Measurements from ENCODE around the gene C1S. TPM values are rescaled to one million over a fixed set of nuclear protein-coding genes. Genes with fewer than 3 reads are reported as not detected.

The C1S gene
- total and polyA plus RNA-seq, 9 of the 15 experiments (the other 6 are each of a cell fraction or from before 2014, with no cell fraction given): 0.08 to 0.84 (median 0.27) TPM

- peak; percentile 47; the same call in 1 of the 2 replicates for TF ChIP-seq MYC (IDR thresholded peaks at IDR 0.05; ENCODE audit: low read depth, low read length)
- TF ChIP-seq MYC (CRISPR knock-in tag; IDR thresholded peaks at IDR 0.05; ENCODE audit: borderline replicate concordance, low read depth): no peak
- no peak for TF ChIP-seq USF2 (CRISPR knock-in tag; IDR thresholded peaks at IDR 0.05)
- TF ChIP-seq STAG1 (CRISPR knock-in tag; IDR thresholded peaks at IDR 0.05; ENCODE audit: borderline replicate concordance): no peak
- TF ChIP-seq ZBTB49 (CRISPR knock-in tag; IDR thresholded peaks at IDR 0.05; ENCODE audit: borderline replicate concordance): no peak
- no peak for TF ChIP-seq ZNF707 (CRISPR knock-in tag; conservative IDR thresholded peaks at IDR 0.05)
- TF ChIP-seq BRF2 (IDR thresholded peaks at IDR 0.05; ENCODE audit: borderline replicate concordance, insufficient read depth, insufficient read length): no peak
- TF ChIP-seq EP400 (IDR thresholded peaks at IDR 0.05): peak; percentile 53; the same call in 1 of the 2 replicates
- TF ChIP-seq ZNF316 (IDR thresholded peaks at IDR 0.05): no peak
- TF ChIP-seq MBD2 (IDR thresholded peaks at IDR 0.05; ENCODE audit: borderline replicate concordance, low read depth): peak; percentile 58; the same call in 1 of the 2 replicates
- no peak for TF ChIP-seq ZNF76 (CRISPR knock-in tag; IDR thresholded peaks at IDR 0.05; ENCODE audit: borderline replicate concordance)
- TF ChIP-seq ZNF24 (IDR thresholded peaks at IDR 0.05): no peak
- no peak for TF ChIP-seq FOXP1 (CRISPR knock-in tag; IDR thresholded peaks at IDR 0.05)
- 0 out of 4 replicates have a peak, but pooled peaks of 1 of the 2 experiments have one; percentile 39 for TF ChIP-seq MNT (conservative IDR thresholded peaks at IDR 0.05)
- no peak for TF ChIP-seq GTF2F1 (IDR thresholded peaks at IDR 0.05; ENCODE audit: low read depth, low read length)
- 0 out of 2 replicates have a peak, but pooled peaks have one; percentile 13 for TF ChIP-seq NCOA1 (IDR thresholded peaks at IDR 0.05; ENCODE audit: low read depth)
- no peak for TF ChIP-seq XRCC3 (IDR thresholded peaks at IDR 0.05)
- TF ChIP-seq KDM5B (IDR thresholded peaks at IDR 0.05; ENCODE audit: insufficient replicate concordance, low read depth, low read length): no peak
- TF ChIP-seq TFE3 (CRISPR knock-in tag; IDR thresholded peaks at IDR 0.05): no peak
- no peak for TF ChIP-seq KDM4B (IDR thresholded peaks at IDR 0.05; ENCODE audit: borderline replicate concordance in 2 of 2, low read depth in 1 of 2)
- no peak for TF ChIP-seq ZNF134 (CRISPR knock-in tag; conservative IDR thresholded peaks at IDR 0.05)
These were observed 48.5 kb downstream of the C1S start, which contains the start of gene C1RL (continued) for GRCh38 chr12:7108796-7109571.

All from K562 (cell line).